HG02885 (cell line): Measurements from ENCODE around the gene OTOG.

Experiments used
- ATAC-seq: cut with Tn5 transposase; IDR thresholded peaks from one replicate; pipeline ENCODE4 v1.9.1; 2021; ENCODE audit warnings: mild to moderate bottlenecking; ENCODE audit not compliant: unreplicated experiment, poor library complexity

Gene OTOG

GRCh38 chr11:17559341-17560087, 12.5 kb downstream of the OTOG start:
- ATAC-seq = no peak

- ATAC-seq = no peak
These were observed 13.4 kb downstream of the OTOG start for GRCh38 chr11:17560281-17561110.

GRCh38 chr11:17561111-17561415, 14.0 kb downstream of the OTOG start:
- no peak for ATAC-seq

- no peak for ATAC-seq
These were observed 14.5 kb downstream of the OTOG start for GRCh38 chr11:17561526-17561925.

- ATAC-seq = no peak
These were observed 16.2 kb downstream of the OTOG start for GRCh38 chr11:17563231-17563646.

- ATAC-seq = no peak
These were observed 17.1 kb downstream of the OTOG start for GRCh38 chr11:17563961-17564686.

GRCh38 chr11:17564687-17565042, 17.6 kb downstream of the OTOG start:
- ATAC-seq = no peak

GRCh38 chr11:17568944-17569343, 21.9 kb downstream of the OTOG start:
- no peak for ATAC-seq

- ATAC-seq = no peak
These were observed 23.0 kb downstream of the OTOG start for GRCh38 chr11:17570034-17570433.

GRCh38 chr11:17571431-17572358, 24.6 kb downstream of the OTOG start:
- no peak for ATAC-seq

GRCh38 chr11:17572359-17572690, 25.3 kb downstream of the OTOG start:
- no peak for ATAC-seq

GRCh38 chr11:17572791-17573460, 25.9 kb downstream of the OTOG start:
- no peak for ATAC-seq

- no peak for ATAC-seq
These were observed 26.5 kb downstream of the OTOG start for GRCh38 chr11:17573526-17573925.

- no peak for ATAC-seq
These were observed 27.4 kb downstream of the OTOG start for GRCh38 chr11:17574141-17575091.

GRCh38 chr11:17575431-17576425, 28.7 kb downstream of the OTOG start:
- no peak for ATAC-seq

GRCh38 chr11:17578296-17578695, 31.2 kb downstream of the OTOG start:
- no peak for ATAC-seq

GRCh38 chr11:17578958-17579357, 31.9 kb downstream of the OTOG start:
- ATAC-seq = no peak

GRCh38 chr11:17579451-17579850, 32.4 kb downstream of the OTOG start:
- ATAC-seq = no peak
